OCI-LY1 (cell line): ENCODE results near the gene MDM4.

Experiments used
- H2AFZ ChIP-seq: fragments of 200-600 bp; sonication (generic), shearing (Covaris generic); 2 replicates; pipeline ENCODE4 v1.6.0; 2014; ENCODE audit warnings: antibody characterized with exemption, mild to moderate bottlenecking, low read length
- H3F3A ChIP-seq: fragments of 200-600 bp; sonication (generic), shearing (Covaris generic); 2 replicates; pipeline ENCODE4 v1.6.0; 2014; ENCODE audit warnings: mild to moderate bottlenecking, antibody characterized with exemption, low read length, moderate library complexity; ENCODE audit not compliant: insufficient read depth
- H3K27ac ChIP-seq: fragments of 200-600 bp; sonication (generic); 2 replicates; pipeline ENCODE4 v1.5.1; 2014; ENCODE audit warnings: low read length, mixed run types, mild to moderate bottlenecking, low read depth; ENCODE audit not compliant: poor library complexity, severe bottlenecking
- H3K27me3 ChIP-seq: fragments of 200-600 bp; sonication (generic); 2 replicates; pipeline ENCODE4 v1.6.0; 2014; ENCODE audit warnings: antibody characterized with exemption, mild to moderate bottlenecking, low read length, moderate library complexity; ENCODE audit not compliant: insufficient read depth
- H3K36me3 ChIP-seq: fragments of 200-600 bp; sonication (generic); 2 replicates; pipeline ENCODE4 v1.6.1; 2014; ENCODE audit warnings: mild to moderate bottlenecking, antibody characterized with exemption, low read length, moderate library complexity, mixed read lengths; ENCODE audit not compliant: insufficient read depth
- H3K4me1 ChIP-seq: fragments of 200-600 bp; sonication (generic); 2 replicates; pipeline ENCODE4 v1.5.1; 2014; ENCODE audit warnings: mild to moderate bottlenecking, low read length, moderate library complexity; ENCODE audit not compliant: insufficient read depth, severe bottlenecking
- H3K4me2 ChIP-seq: fragments of 200-600 bp; sonication (generic), shearing (Covaris generic); 2 replicates; pipeline ENCODE4 v1.6.1; 2014; ENCODE audit warnings: low read length
- H3K4me3 ChIP-seq: fragments of 200-600 bp; sonication (generic); 2 replicates; pipeline ENCODE4 v1.5.1; 2014; ENCODE audit warnings: low read length, low read depth, mild to moderate bottlenecking, mixed read lengths; ENCODE audit not compliant: poor library complexity, severe bottlenecking
- H3K79me2 ChIP-seq: fragments of 200-600 bp; shearing (Covaris generic); 2 replicates; pipeline ENCODE4 v1.6.1; 2016; ENCODE audit warnings: mixed run types, low read length, mixed read lengths; ENCODE audit not compliant: insufficient read depth
- H3K9ac ChIP-seq: fragments of 200-600 bp; sonication (generic), shearing (Covaris generic); 2 replicates; pipeline ENCODE4 v1.6.1; 2014; ENCODE audit warnings: mild to moderate bottlenecking, low read length, mixed read lengths
- H3K9me2 ChIP-seq: fragments of 200-600 bp; sonication (generic), shearing (Covaris generic); 2 replicates; pipeline ENCODE4 v1.6.1; 2014; ENCODE audit warnings: low read depth, mild to moderate bottlenecking, low read length, mixed read lengths
- H3K9me3 ChIP-seq: fragments of 200-600 bp; shearing (Covaris generic); 2 replicates; pipeline ENCODE4 v1.6.1; 2014; ENCODE audit warnings: low read length, mixed read lengths
- H4K20me1 ChIP-seq: fragments of 200-600 bp; sonication (generic), shearing (Covaris generic); 2 replicates; pipeline ENCODE4 v1.6.0; 2016; ENCODE audit warnings: mild to moderate bottlenecking, low read length; ENCODE audit not compliant: insufficient read depth
- CTCF ChIP-seq: fragments of 200-600 bp; sonication (generic), shearing (Covaris generic); IDR thresholded peaks from 2 replicates; pipeline ENCODE4 v1.5.1; 2017; ENCODE audit warnings: mild to moderate bottlenecking, antibody characterized with exemption, low read length, moderate library complexity, mixed read lengths
- EZH2 ChIP-seq: fragments of 200-600 bp; sonication (generic), shearing (Covaris generic); IDR thresholded peaks from 2 replicates; pipeline ENCODE4 v1.8.0; 2017; ENCODE audit warnings: borderline replicate concordance, mixed run types, mild to moderate bottlenecking, antibody characterized with exemption, low read length, moderate library complexity, mixed read lengths

The MDM4 gene

GRCh38 chr1:204571128-204571527 is 54.9 kb downstream of the MDM4 start:
- Histone ChIP-seq H3K9me2 (no peaks in the 10 kb centered on the region), H2AFZ (no peak overlapping the region), H4K20me1 (no peaks in the 10 kb centered on the region), H3K4me2 (no peak overlapping the region), H3K4me1 (peaks cover 5% of the 10 kb centered on the region), H3F3A (no peaks in the 10 kb centered on the region), H3K9me3 (no peaks in the 10 kb centered on the region), H3K36me3 (peaks cover 39% of the 10 kb centered on the region), H3K9ac (no peak overlapping the region), H3K79me2 (no peaks in the 10 kb centered on the region), H3K27me3 (no peaks in the 10 kb centered on the region), H3K4me3 (no peak overlapping the region), H3K27ac (no peak overlapping the region)
- no peak for TF ChIP-seq CTCF
- no peak for TF ChIP-seq EZH2

GRCh38 chr1:204571631-204572030 is 55.4 kb downstream of the MDM4 start:
- H3K9ac ChIP-seq = no peak overlapping the region
- no peak overlapping the region for H3K27ac ChIP-seq
- TF ChIP-seq EZH2 (no peak), CTCF (no peak)
- no peaks in the 10 kb centered on the region for H3K9me3 ChIP-seq
- H4K20me1 ChIP-seq = no peaks in the 10 kb centered on the region
- no peak overlapping the region for H3K4me2 ChIP-seq
- no peaks in the 10 kb centered on the region for H3K9me2 ChIP-seq
- no peak overlapping the region for H3K4me3 ChIP-seq
- no peaks in the 10 kb centered on the region for H3K79me2 ChIP-seq
- no peak overlapping the region for H2AFZ ChIP-seq
- H3K4me1 ChIP-seq = no peaks in the 10 kb centered on the region
- H3K36me3 ChIP-seq = peaks cover 39% of the 10 kb centered on the region
- H3K27me3 ChIP-seq = no peaks in the 10 kb centered on the region
- H3F3A ChIP-seq = no peaks in the 10 kb centered on the region

- H3K4me2 ChIP-seq = no peak overlapping the region
- H4K20me1 ChIP-seq = no peaks in the 10 kb centered on the region
- H3K4me1 ChIP-seq = peaks cover 1% of the 10 kb centered on the region
- H3K4me3 ChIP-seq = no peak overlapping the region
- TF ChIP-seq EZH2 = no peak
- no peak for TF ChIP-seq CTCF
- peaks cover 26% of the 10 kb centered on the region for H3K36me3 ChIP-seq
- no peaks in the 10 kb centered on the region for H3F3A ChIP-seq
- no peak overlapping the region for H3K27ac ChIP-seq
- no peaks in the 10 kb centered on the region for H3K27me3 ChIP-seq
- no peak overlapping the region for H2AFZ ChIP-seq
- H3K9me2 ChIP-seq = no peaks in the 10 kb centered on the region
- H3K79me2 ChIP-seq = no peaks in the 10 kb centered on the region
- no peaks in the 10 kb centered on the region for H3K9me3 ChIP-seq
- H3K9ac ChIP-seq = no peak overlapping the region
Measured at GRCh38 chr1:204572923-204573922, 57.0 kb downstream of the MDM4 start.
